ENCODE results near the gene ANKS3.

- TF ChIP-seq ZBED1 (IDR thresholded peaks at IDR 0.05; ENCODE audit: borderline replicate concordance) (no peak), SP1 (IDR thresholded peaks at IDR 0.05; ENCODE audit: low read depth, low read length) (no peak)
Measured at GRCh38 chr16:4783251-4783950, 49.3 kb upstream of the ANKS3 start.
